ENCODE results near the gene GNG2.

The GNG2 gene

GRCh38 chr14:51867741-51868140 lies 7.3 kb downstream of the GNG2 start:
- H3K27ac ChIP-seq (ENCODE audit: poor library complexity, severe bottlenecking): no peak overlapping the region
- no peaks in the 10 kb centered on the region for H3K27me3 ChIP-seq (ENCODE audit: insufficient read depth, poor library complexity, severe bottlenecking)
- no peaks in the 10 kb centered on the region for H3K9me3 ChIP-seq (ENCODE audit: severe bottlenecking)
- no peak for ATAC-seq (ENCODE audit: low read depth)
- peaks cover 5% of the 10 kb centered on the region for H3K4me1 ChIP-seq (ENCODE audit: insufficient read depth, poor library complexity, severe bottlenecking)
- H3K4me3 ChIP-seq (ENCODE audit: severe bottlenecking): no peak overlapping the region
- no peaks in the 10 kb centered on the region for H3K36me3 ChIP-seq (ENCODE audit: low read depth)
- TF ChIP-seq CTCF (IDR thresholded peaks at IDR 0.05; ENCODE audit: poor library complexity, severe bottlenecking): no peak
- DNase-seq (ENCODE audit: low spot score): no peak

GRCh38 chr14:51868405-51868804 lies 8.0 kb downstream of the GNG2 start:
- Histone ChIP-seq H3K9me3 (ENCODE audit: severe bottlenecking) (no peaks in the 10 kb centered on the region), H3K4me1 (ENCODE audit: insufficient read depth, poor library complexity, severe bottlenecking) (peaks cover 9% of the 10 kb centered on the region), H3K27ac (ENCODE audit: poor library complexity, severe bottlenecking) (no peak overlapping the region), H3K36me3 (ENCODE audit: low read depth) (no peaks in the 10 kb centered on the region), H3K4me3 (ENCODE audit: severe bottlenecking) (no peak overlapping the region), H3K27me3 (ENCODE audit: insufficient read depth, poor library complexity, severe bottlenecking) (no peaks in the 10 kb centered on the region)
- ATAC-seq (ENCODE audit: low read depth) (no peak), DNase-seq (ENCODE audit: low spot score) (no peak)
- TF ChIP-seq CTCF (IDR thresholded peaks at IDR 0.05; ENCODE audit: poor library complexity, severe bottlenecking): no peak

- no peak for TF ChIP-seq CTCF (IDR thresholded peaks at IDR 0.05; ENCODE audit: poor library complexity, severe bottlenecking)
- ATAC-seq (ENCODE audit: low read depth) (no peak), DNase-seq (ENCODE audit: low spot score) (no peak)
- H3K4me3 ChIP-seq (ENCODE audit: severe bottlenecking): no peak overlapping the region
- H3K27ac ChIP-seq (ENCODE audit: poor library complexity, severe bottlenecking): no peak overlapping the region
- H3K9me3 ChIP-seq (ENCODE audit: severe bottlenecking): no peaks in the 10 kb centered on the region
- H3K27me3 ChIP-seq (ENCODE audit: insufficient read depth, poor library complexity, severe bottlenecking): no peaks in the 10 kb centered on the region
- H3K4me1 ChIP-seq (ENCODE audit: insufficient read depth, poor library complexity, severe bottlenecking): peaks cover 16% of the 10 kb centered on the region
- no peaks in the 10 kb centered on the region for H3K36me3 ChIP-seq (ENCODE audit: low read depth)
Measured at GRCh38 chr14:51869411-51870100, 9.1 kb downstream of the GNG2 start.

- Histone ChIP-seq H3K4me1 (ENCODE audit: insufficient read depth, poor library complexity, severe bottlenecking) (peaks cover 16% of the 10 kb centered on the region), H3K27me3 (ENCODE audit: insufficient read depth, poor library complexity, severe bottlenecking) (no peaks in the 10 kb centered on the region), H3K9me3 (ENCODE audit: severe bottlenecking) (no peaks in the 10 kb centered on the region), H3K36me3 (ENCODE audit: low read depth) (no peaks in the 10 kb centered on the region), H3K27ac (ENCODE audit: poor library complexity, severe bottlenecking) (no peak overlapping the region), H3K4me3 (ENCODE audit: severe bottlenecking) (no peak overlapping the region)
- TF ChIP-seq CTCF (IDR thresholded peaks at IDR 0.05; ENCODE audit: poor library complexity, severe bottlenecking): no peak
- DNase-seq (ENCODE audit: low spot score): no peak
- no peak for ATAC-seq (ENCODE audit: low read depth)
Measured at GRCh38 chr14:51870606-51871005, 10.2 kb downstream of the GNG2 start.

GRCh38 chr14:51871846-51872245 lies 11.4 kb downstream of the GNG2 start:
- H3K4me1 ChIP-seq (ENCODE audit: insufficient read depth, poor library complexity, severe bottlenecking): peaks cover 16% of the 10 kb centered on the region
- no peak for DNase-seq (ENCODE audit: low spot score)
- no peak for ATAC-seq (ENCODE audit: low read depth)

More at GRCh38 chr14:51871846-51872245, 11.4 kb downstream of the GNG2 start:
- TF ChIP-seq CTCF (IDR thresholded peaks at IDR 0.05; ENCODE audit: poor library complexity, severe bottlenecking): no peak
- H3K27ac ChIP-seq (ENCODE audit: poor library complexity, severe bottlenecking): no peak overlapping the region
- no peaks in the 10 kb centered on the region for H3K9me3 ChIP-seq (ENCODE audit: severe bottlenecking)
- no peak overlapping the region for H3K4me3 ChIP-seq (ENCODE audit: severe bottlenecking)
- no peaks in the 10 kb centered on the region for H3K27me3 ChIP-seq (ENCODE audit: insufficient read depth, poor library complexity, severe bottlenecking)
- no peaks in the 10 kb centered on the region for H3K36me3 ChIP-seq (ENCODE audit: low read depth)

Data from RWPE2 (cell line).